AG08395 (cell line): ENCODE results near the gene MGST1.

Experiments used
- DNase-seq: peaks from one replicate; pipeline ENCODE4 v3.0.0; 2012; ENCODE audit warnings: mixed read lengths, low spot score

MGST1 gene

GRCh38 chr12:16347391-16348298, at the start of gene MGST1:
TSS of gene MGST1 (plus strand) at chr12:16347645. CDS start at chr12:16354253, 6,608 bp downstream.
- peak; percentile 26 for DNase-seq

- DNase-seq = no peak
These were observed 48.0 kb upstream of the MGST1 start for GRCh38 chr12:16299403-16299802.

GRCh38 chr12:16300122-16300521, 47.3 kb upstream of the MGST1 start:
- DNase-seq = peak; percentile 21

- DNase-seq = no peak
These were observed 46.7 kb upstream of the MGST1 start for GRCh38 chr12:16300736-16301135.

- DNase-seq = no peak
These were observed 43.5 kb upstream of the MGST1 start for GRCh38 chr12:16303939-16304338.

GRCh38 chr12:16307856-16308475, 39.5 kb upstream of the MGST1 start:
- no peak for DNase-seq

- DNase-seq = no peak
These were observed 36.5 kb upstream of the MGST1 start for GRCh38 chr12:16310934-16311333.

- DNase-seq = peak; percentile 25
These were observed 24.4 kb upstream of the MGST1 start for GRCh38 chr12:16323010-16323409.

- DNase-seq = no peak
These were observed 23.8 kb upstream of the MGST1 start for GRCh38 chr12:16323638-16324037.

GRCh38 chr12:16324272-16324671, 23.2 kb upstream of the MGST1 start:
- DNase-seq = no peak

GRCh38 chr12:16324772-16325171, 22.7 kb upstream of the MGST1 start:
- no peak for DNase-seq

- no peak for DNase-seq
These were observed 22.0 kb upstream of the MGST1 start for GRCh38 chr12:16325426-16325825.

GRCh38 chr12:16327963-16328362, 19.5 kb upstream of the MGST1 start:
- DNase-seq = no peak

GRCh38 chr12:16329594-16329993, 17.9 kb upstream of the MGST1 start:
- no peak for DNase-seq

GRCh38 chr12:16330560-16330959, 16.9 kb upstream of the MGST1 start:
- DNase-seq = no peak

- no peak for DNase-seq
These were observed 15.4 kb upstream of the MGST1 start for GRCh38 chr12:16331998-16332397.

GRCh38 chr12:16335838-16336237, 11.6 kb upstream of the MGST1 start:
- no peak for DNase-seq

GRCh38 chr12:16344269-16344668, 3.2 kb upstream of the MGST1 start:
- DNase-seq = no peak

- no peak for DNase-seq
These were observed 2.3 kb upstream of the MGST1 start for GRCh38 chr12:16345105-16345504.

GRCh38 chr12:16346958-16347357, 487 bp upstream of the MGST1 start:
- no peak for DNase-seq

GRCh38 chr12:16348435-16349130, 1.1 kb downstream of the MGST1 start:
- DNase-seq = no peak

GRCh38 chr12:16349131-16349460, 1.7 kb downstream of the MGST1 start:
- DNase-seq = peak; percentile 71

GRCh38 chr12:16350682-16351081, 3.2 kb downstream of the MGST1 start:
- peak; percentile 70 for DNase-seq
